Fibroblast of skin of right quadriceps (primary cell): ENCODE results near the gene TMEFF1.

Experiments
- DNase-seq: peaks from one replicate; pipeline ENCODE4 v3.0.0-alpha.2; 2013

Gene TMEFF1

DNA sequence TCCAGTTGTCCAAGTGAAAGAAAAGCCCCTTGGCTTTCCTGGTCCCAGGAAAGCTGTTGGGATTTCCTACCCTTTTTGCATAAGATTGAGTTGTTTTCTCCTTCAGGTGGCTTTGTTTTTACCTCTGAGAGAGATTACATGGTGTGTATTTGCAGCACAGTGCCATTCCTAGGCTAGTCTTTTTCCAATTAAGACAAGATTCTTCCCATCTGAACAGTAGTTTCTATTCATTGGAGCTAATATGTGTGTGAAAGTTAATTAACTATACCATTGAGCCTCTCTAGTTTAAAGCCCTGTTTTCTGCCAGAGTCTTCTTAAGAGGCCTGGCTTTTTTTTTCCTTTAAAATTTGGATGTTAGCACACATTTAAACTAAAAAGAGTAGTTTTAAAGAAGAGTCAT is 25.9 kb upstream of the TMEFF1 start:
- no peak for DNase-seq

DNA sequence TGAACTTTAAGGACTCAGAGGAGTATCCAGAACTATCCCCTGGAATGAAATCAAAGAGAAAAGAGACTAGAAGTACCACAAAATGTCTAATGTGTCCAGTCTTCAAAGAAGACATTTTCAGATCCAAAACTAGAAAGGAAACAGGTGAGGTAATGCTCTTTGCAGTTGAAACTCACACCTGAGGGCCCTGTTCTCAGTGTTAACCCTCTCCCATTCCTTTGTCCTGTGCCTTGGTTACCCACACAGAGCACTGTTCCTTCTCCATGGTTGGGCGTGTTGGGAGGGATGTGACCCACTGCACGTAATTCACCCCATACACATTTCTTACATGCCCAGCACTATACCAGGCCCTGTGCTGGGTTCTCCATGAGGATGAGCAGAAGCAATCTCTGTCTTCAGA is 24.7 kb upstream of the TMEFF1 start:
- DNase-seq: no peak

DNA sequence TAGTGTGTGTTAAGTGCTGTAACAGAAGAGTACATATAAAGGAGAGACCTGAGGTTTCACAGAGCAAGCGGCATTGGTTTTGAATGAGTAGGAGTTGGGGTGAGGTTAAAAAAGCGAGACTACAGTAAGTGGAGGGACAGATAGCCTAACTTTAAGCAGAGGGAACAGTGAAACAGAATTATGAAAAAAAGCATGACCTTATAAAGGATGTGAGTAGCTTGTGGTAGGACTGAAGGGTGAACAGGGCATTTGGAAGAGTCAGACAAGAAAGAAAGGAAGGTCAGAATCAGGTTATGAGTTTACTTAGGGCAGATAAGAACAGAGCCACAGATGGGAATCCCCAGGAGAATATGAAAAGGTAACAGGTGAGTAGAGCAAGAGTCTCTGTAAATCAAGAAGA is 23.5 kb upstream of the TMEFF1 start:
- no peak for DNase-seq

DNA sequence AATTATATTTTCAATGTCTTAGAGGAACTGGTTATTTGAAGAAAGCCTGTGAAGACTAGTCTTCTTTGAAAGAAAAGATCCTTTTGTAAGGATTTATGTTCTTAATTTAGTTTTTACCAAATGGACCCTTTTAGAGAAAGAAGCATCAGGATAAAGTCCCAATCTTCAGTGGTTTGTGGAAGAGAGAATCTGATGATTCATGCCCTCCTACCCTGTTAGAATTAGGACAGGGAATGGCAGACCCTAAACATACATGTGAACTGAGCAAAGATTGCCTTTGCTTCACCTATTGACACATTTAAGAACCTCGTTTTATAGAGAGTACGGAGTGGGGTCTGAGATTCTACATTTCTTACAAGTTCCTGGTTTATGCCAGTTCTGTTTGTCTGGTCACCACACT is 20.1 kb upstream of the TMEFF1 start:
- DNase-seq: no peak

DNA sequence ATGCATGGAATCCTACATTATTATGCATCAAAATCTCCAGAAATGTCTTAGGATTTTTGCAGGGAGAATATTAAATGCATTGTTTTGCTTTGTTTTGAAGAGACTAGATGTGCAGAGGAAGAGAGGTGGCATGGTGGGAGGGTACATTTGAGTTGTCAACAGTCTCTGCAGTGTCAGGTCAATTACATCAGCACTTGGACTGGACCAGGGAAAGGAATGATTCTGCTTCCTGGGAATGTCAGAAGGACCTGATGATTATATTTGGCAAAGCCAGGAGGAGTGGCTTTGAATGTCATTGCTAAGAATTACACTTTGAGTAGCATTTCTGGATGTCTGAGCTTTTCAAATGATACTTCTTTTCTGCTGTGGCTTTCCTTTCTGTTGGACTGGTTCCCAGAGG is 17.5 kb upstream of the TMEFF1 start:
- DNase-seq: peak; percentile 34

DNA sequence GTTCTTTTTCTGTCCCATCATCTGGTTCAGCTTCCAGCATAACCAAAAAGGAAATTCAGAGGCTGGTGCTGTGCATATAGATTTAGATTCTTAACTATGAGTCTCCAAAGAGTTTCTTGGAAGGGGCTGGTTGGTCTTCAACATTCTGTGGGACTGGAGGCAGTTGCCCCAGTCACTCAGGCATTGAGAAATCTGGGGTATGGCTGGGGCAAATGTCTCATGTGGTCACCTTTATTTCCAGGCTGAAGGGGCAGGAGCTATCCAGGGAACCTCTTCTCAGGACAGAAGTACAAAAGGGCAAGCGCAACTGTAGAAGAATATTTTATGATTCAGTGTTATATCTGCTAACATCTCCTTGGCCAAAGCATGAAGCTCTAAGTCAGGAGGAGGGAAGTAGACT is 15.4 kb upstream of the TMEFF1 start:
- no peak for DNase-seq

DNA sequence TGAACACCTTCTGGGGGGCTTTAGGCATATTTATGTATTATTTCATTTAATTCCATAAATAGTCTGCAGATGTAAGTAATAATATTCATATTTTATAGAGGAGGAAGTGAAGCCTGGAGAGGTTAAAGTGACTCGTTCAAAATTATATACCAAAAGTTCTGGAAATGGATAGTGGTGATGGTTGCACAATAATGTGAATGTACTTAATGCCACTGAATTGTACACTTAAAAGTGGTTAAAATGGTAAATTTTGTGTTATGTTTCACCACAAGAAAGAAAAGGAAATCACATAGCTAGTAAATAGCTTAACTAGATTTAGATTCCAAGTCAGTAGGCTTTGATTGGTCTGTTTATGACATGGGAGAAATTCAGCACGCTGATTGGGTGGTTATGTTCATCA is 13.0 kb upstream of the TMEFF1 start:
- DNase-seq: no peak

DNA sequence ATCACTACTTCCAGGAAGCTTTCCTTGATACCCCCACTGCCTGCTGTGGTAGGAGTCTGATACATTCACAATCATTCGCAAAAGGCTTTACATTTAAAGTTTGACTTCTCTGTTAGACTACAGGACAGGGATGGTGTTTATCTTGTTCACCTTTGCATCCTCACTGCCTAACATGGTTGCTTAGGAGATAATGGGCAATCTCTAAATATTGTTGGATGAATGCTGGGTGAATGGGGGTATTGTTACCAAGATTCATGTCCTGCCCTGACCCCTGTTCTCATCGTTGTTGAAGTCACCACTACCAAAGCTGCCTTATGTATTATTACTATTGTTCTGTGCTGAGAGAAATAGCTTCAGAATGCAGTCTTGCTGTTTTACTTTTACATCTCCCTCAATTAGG is 7.7 kb upstream of the TMEFF1 start:
- no peak for DNase-seq

DNA sequence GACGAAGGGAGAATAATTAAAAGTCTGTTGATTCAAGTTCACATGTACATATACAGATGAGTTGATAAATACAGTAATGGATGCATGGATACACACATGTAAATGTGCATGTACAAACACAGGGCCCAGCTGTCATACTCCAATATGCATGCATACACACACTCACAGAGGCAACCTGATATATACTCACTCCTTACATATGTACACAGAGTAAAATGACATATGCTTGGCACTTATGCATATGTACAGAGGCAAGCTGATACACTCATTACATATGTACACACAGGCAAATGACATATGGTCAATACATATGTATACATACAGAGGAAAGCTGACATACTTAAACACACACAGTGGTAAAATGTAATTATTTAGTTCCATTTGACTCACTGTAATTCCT is 7.2 kb upstream of the TMEFF1 start:
- DNase-seq: no peak

DNA sequence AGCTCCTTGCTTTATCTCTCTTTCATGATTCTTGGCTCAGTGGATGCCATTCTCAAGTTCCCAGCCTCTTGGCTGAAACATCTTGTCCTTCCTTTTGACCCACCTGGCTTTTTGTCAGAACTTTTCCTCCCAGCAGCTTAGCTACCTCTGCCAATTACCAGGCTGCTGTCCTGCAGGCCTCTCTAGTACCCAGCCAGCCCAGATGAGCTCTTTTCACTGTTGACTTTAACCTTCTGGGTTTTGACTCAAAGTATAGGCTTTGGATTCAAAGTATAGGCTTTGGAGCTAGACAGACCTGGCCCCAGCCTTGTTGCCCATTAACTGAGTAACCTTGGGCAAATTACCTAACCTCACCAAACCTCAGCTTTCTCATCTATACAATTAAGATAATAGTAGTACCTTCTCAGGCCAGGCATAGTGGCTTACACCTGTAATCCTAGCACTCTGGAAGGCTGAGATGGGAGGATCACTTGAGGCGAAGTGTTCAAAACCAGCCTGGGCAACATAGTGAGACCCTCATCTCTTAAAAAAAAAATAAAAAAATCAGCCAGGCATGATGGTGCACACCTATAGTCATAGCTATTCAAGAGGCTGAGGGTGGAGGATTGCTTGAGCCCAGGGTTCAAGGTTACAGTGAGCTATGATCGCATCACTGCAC is 6.6 kb upstream of the TMEFF1 start:
- DNase-seq: no peak

DNA sequence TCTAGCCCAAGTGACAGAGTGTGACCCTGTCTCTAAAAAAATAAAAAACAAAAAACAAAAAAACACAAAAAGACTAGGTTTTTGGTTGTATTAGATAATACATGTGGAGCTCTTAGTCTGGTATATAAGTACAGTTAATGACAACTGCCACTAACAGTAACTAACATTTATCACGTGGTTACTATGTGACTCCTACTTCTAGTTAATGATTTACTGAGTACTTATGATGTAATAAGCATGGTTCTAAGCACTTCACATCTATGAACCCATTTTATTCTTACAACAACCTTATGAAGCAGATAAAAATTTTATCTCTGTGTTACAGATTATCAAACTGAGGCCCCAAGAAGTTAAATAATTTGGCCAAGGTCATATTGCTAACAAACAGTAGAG is 6.1 kb upstream of the TMEFF1 start:
- no peak for DNase-seq

DNA sequence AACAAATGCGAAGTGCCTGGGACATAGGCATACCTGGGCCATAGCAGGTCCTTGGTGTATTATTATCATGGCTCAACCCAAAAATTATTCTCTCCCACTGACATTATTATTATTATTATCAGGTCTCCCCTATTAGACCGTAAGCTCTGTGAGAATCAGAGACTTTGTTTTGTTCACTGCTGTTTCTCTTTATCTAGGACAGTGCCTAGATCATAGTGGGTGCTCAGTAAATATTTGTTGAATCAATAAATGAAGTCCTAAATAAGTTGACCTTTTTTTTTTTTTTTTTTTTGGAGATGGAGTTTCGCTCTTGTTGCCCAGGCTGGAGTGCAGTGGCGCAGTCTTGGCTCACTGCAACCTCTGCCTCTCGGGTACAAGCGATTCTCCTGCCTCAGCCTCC is 4.9 kb upstream of the TMEFF1 start:
- no peak for DNase-seq

DNA sequence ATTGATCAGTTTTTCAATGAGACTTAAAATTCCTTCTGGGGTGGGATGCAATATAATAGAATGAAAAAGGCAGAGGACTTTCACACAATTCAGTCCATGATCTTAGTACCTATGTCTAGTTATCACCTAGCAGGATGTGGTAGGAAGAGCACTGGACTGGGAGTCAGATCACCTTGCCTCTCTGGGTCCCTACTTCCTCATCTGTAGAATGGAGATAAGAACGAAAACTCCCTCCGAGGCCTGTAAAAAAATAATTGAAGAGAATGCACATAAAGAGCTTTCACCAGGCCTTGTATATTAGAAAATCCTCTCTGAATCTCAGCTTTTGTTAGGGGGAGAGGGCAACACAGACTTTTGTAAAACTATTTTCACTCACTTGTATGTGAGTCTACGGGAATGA is 681 bp upstream of the TMEFF1 start:
- DNase-seq: no peak

DNA sequence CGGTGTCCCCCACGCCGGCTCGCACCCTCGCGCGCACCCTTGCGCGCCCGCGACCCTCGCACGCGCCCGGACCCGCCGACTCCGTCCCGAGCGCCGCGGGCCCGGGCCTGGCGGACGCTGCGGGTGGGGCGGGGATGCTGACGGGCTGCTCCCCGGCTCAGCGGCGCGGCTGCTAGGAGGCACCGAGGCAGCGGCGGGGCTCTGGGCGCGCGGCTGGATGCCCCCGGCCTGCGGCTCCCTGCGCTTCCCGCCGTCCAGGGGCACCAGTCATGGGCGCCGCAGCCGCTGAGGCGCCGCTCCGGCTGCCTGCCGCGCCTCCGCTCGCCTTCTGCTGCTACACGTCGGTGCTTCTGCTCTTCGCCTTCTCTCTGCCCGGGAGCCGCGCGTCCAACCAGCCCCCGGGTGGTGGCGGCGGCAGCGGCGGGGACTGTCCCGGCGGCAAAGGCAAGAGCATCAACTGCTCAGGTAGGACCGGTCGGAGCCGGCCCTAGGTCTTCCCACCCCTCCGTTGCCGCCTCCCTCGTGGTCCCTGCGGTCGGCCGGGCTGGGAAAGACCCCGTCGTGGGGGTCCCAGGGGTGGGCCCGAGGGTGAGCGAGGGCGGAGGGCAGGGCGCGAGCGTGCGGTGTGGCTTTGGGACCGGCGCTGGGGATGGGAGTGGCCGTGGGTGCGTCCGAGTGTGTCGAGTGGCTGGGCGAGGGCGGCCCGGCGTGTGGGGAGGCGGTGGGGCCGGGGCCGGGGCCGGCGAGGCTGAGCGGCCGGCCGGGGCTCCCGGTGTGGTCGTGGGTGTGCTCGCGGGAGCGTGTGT is 530 bp downstream of the TMEFF1 start:
- peak; percentile 35 for DNase-seq

DNA sequence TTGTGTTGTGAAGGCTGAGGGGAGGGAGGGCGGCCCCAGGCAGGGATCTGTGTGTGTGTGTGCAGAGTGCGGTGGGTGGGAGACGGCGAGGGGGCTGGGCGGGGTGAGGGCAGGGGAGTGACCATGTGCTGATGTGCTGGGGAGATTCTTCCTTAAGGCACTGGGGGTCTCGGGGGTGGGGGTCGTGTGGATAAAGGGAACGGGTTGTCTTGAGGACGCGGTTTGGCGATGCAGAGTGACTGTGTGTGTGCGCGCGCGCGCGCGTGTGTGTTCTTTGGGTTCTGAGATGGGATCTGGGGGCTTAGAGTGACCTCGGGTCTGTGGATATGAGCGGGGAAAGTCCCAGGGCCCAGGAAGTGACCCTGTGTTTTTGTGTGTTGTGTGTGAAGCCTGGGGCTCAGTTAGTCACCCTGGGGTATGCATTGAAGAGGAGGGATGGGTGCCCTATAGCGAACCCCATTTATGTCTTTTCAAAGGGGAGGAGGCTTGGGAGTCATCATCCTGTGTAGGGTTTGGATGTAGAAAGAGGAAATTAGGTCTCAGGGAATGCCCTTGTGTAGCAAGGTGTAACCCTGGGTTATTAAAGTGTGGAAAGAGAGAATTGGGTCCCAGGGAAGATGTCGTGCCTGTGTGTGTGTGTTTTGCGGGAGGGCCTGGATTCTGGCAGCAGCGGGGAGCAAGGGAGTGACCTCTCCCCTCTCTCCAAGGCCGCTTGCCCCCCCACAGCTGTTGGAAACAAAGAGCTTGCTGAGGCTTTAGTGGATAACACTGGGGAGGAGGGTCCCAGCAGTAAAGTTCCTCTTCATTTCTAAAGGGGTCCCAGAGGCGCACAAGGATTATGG is 1.4 kb downstream of the TMEFF1 start:
- DNase-seq: no peak

DNA sequence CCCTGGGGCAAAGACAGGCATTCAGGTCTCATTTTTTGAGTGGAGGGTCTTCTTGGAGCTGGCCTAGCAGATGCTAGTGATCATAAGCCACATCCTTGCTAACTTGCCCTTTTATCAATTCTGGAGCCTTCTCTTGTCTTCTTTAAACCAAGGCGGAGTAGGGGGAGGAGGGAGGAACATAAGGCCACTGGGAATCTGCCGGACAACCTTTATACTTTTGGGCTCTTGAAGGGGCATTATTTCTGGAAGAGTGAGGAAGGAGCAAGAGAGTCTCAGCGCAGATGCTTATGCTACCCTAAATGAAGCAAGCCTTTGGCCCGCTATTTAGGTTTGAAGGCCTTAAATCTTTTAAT is 2.0 kb downstream of the TMEFF1 start:
- no peak for DNase-seq

DNA sequence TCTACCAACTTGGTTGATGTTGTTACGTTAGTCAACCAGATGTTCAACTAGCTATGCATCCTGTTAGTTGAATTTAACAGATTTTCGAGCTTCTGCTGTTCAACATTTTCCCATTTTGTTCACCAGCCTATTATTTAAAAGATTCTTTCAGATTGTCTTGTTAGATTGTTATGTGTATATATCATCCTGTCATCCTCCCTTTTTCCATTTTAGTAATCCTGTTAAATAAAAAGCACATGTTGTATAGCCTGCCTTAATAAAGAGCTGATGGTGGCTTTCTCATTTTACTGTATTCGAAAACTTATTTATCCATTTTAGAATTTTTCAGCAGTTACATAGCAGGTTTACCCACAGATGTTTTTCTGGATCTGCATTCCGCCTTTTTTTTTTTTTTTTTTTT is 4.3 kb downstream of the TMEFF1 start:
- peak; percentile 45 for DNase-seq

DNA sequence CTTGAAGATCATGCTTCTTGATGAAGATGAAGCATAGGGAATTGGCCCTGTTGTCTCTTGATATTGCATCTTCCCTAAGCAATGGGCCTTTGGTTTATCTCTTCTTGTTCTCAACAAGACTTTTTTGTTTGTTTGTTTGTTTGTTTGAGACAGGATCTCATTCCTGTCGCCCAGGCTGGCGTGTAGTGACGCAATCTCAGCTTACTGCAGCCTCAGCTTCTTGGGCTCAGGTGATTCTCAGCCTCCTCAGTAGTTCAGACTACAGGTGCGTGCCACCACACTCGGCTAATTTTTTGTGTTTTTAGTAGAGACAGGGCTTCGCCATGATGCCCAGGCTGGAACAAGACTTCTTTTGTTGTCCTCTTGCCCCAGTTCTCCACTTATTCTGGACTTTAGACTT is 5.2 kb downstream of the TMEFF1 start:
- no peak for DNase-seq

DNA sequence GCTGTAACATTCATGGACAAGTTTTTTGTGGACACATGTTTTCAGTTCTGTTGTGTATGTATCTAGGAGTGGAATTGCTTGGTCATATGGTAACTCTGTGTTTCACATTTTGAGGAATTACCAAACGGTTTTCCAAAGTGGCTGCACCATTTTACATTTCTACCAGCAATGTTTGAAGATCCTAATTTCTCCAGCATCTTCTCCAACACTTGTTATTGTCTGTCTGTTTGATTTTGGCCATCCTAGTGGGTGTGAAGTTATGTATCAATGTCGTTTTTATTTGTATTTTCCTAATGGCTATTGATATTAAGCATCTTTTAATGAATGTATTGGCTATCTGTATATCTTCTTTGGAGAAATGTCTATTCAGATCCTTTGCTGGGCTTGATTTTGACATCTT is 6.9 kb downstream of the TMEFF1 start:
- DNase-seq: no peak

DNA sequence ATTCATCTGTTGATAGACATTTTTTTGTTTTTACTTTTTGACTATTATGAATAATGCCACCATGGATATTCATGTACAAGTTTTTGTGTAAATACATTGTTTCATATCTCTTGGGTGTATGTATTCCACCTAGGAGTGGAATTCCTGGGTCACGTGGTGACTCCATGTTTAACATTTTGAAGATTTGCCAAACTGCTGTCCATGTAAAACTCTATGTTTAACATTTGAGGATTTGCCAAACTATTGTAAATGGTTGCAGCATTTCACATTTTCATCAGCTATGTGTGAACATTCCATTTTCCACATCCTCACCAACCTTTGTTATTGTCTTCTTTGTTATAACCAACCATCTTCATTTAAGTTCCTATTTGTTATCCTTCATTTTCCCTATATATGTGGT is 12.2 kb downstream of the TMEFF1 start:
- DNase-seq: no peak

DNA sequence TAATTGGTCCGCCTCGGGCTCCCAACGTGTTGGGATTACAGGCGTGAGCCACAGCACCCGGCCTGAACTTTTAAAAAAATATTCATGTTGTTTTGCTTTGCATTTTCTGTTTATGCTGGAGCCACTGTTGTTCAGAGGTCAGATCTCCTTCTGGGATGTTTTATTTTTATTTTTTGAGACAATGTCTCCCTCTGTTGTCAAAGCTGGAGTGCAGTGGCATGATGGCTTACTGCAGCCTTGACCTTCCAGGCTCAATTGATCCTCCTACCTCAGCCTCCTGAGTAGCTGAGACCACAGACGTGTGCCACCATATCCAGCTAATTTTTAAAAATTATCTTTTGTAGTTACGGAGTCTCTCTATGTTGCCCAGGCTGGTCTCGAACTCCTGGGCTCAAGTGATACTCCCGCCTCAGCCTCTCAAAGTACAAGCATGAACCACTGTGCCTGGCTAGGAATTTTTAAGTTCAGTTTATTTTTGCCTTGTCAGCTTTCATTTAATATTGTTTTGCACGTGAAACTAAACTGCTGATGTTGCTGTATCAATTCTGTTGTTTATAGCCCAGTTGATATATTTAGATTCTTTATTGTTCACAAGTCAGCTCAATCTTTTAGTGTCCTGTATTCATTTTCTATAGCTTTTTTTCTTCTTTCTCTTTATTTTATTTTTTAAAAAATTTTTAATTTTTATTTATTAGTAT is 13.7 kb downstream of the TMEFF1 start:
- DNase-seq: no peak

DNA sequence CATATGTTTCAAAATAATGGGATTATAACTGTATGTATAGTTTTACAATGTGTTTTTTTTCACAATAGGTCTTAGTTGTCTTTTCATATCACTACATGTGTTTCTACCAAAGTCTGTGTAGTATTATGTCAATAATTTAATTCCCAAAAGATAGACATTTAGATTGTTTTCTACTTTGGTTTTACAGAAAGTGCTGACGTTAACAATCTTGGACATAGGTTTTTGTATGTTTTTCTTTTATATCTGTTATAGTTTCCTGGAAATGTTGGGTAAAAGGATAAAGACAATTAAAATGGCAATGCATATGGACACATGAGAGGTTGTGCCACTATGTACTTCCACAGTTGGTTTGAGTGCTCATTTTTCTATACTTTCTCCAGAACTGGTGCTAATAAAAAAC is 15.2 kb downstream of the TMEFF1 start:
- no peak for DNase-seq

DNA sequence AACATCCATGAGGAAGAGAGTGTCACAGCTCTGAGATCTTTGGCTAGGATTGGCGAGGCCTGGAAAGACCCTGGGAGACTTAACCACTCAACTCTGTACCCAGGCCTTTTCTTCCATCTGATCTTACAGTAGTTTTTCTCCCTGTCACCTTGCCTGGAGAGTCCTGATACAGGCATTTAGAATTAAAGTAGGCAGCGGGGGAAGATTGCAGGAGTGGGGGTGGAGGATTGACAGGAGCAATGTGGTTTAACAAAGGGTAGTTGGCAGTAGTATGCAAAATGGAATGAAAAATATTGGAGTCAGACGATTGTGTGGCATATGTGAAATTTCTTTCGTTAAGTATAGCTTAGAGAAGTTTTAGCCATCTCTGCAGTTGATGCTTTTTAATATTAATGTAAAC is 16.9 kb downstream of the TMEFF1 start:
- DNase-seq: no peak

DNA sequence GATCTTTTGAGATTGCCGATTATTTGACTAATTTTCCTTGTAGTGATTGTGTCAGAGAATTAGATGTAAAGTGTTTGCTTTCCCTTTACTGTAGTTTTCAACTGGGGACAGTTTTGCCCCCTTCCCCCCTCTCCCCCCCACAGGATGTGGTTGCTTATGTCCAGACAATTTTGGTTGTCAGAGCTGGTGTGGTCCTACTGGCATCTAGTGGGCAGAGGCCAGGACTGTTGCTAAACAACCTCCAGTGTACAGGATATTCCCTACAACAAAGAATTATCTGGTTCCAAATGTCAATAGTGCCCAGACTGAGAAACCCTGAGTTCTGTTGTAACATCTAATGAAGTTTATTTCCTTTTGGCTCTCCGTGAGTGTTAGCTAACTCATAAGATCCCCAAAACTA is 20.0 kb downstream of the TMEFF1 start:
- DNase-seq: peak; percentile 35
